AG04450 (cell line): ENCODE measurements around the gene EGR2. TPM values are rescaled to one million over a fixed set of nuclear protein-coding genes. Genes with fewer than 3 reads are reported as not detected.

Experiments used
- CTCF ChIA-PET: fragments of 300-600, 350-600 bp; formaldehyde crosslinking; extraction: SDS; loops from one replicate; lab custom pipeline; 2022; ENCODE audit warnings: antibody characterized with exemption, inconsistent platforms; lab: Charles Lee
- POLR2A ChIA-PET: fragments of 350-600 bp; formaldehyde crosslinking; extraction: SDS; loops from one replicate; lab custom pipeline; 2021; ENCODE audit warnings: antibody characterized with exemption, inconsistent platforms; lab: Yijun Ruan, JAX
- DNase-seq: peaks from one replicate; pipeline ENCODE4 v3.0.0-alpha.2; 2011; ENCODE audit warnings: low read depth, low spot score
- H3K27ac ChIP-seq: one replicate; pipeline ENCODE4 v1.5.1; 2012; ENCODE audit warnings: low read depth, low read length, control low read depth
- H3K27me3 ChIP-seq: one replicate; pipeline ENCODE4 v1.6.0; 2012; ENCODE audit warnings: low read length; ENCODE audit not compliant: control insufficient read depth, insufficient read depth
- H3K4me3 ChIP-seq: 2 replicates; pipeline ENCODE4 v1.5.1; 2011; ENCODE audit warnings: mild to moderate bottlenecking, low read depth, low read length, control low read depth
- H3K9me3 ChIP-seq: 2 replicates; pipeline ENCODE4 v1.5.1; 2012; ENCODE audit warnings: low read length; ENCODE audit not compliant: control insufficient read depth, insufficient read depth
- polyA plus RNA-seq: library from polyadenylated mRNA; depleted of rRNA; stranded (reverse); fragments of >200 nt; gene quantifications from 2 replicates; pipeline ENCODE4 v1.2.3, GENCODE V29; 2011
- TF ChIP-seq, protein P1 (sequence below): IDR thresholded peaks from 2 replicates; pipeline ENCODE4 v1.5.1; 2011; ENCODE audit warnings: low read depth, low read length, control low read depth, inconsistent platforms

The EGR2 gene
- polyA plus RNA-seq, 1 experiment: 0.61 TPM

DNA sequence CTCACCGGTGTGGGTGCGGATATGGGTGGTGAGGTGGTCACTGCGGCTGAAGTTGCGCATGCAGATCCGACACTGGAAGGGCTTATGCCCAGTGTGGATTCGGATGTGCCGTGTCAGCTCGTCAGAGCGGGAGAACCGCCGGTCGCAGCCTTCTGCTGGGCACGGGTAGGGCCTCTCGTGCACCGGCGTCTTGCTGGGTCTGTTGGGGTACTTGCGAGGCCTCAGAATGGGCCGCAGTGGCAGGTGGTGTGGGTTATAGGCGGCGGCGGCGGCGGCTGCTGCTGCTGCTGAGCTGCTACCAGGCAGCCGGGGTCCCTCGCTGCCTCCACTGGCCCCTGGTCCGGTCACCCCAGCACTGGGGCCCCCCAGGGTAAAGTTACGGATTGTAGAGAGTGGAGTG lies 2.7 kb downstream of the EGR2 start:
- no peak overlapping the region for H3K27ac ChIP-seq
- H3K4me3 ChIP-seq: no peak overlapping the region
- H3K9me3 ChIP-seq: no peaks in the 10 kb centered on the region; the same call in 1 of the 2 replicates
- H3K27me3 ChIP-seq: peaks cover 25% of the 10 kb centered on the region
- no peak for DNase-seq
- CTCF ChIA-PET: no interaction called here
- TF ChIP-seq, protein P1, sequence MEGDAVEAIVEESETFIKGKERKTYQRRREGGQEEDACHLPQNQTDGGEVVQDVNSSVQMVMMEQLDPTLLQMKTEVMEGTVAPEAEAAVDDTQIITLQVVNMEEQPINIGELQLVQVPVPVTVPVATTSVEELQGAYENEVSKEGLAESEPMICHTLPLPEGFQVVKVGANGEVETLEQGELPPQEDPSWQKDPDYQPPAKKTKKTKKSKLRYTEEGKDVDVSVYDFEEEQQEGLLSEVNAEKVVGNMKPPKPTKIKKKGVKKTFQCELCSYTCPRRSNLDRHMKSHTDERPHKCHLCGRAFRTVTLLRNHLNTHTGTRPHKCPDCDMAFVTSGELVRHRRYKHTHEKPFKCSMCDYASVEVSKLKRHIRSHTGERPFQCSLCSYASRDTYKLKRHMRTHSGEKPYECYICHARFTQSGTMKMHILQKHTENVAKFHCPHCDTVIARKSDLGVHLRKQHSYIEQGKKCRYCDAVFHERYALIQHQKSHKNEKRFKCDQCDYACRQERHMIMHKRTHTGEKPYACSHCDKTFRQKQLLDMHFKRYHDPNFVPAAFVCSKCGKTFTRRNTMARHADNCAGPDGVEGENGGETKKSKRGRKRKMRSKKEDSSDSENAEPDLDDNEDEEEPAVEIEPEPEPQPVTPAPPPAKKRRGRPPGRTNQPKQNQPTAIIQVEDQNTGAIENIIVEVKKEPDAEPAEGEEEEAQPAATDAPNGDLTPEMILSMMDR: no peak
- POLR2A ChIA-PET: interaction anchor here (0.8 kb wide), 1 partner anchor 8 kb away, joined by 3 read pairs; no protein-coding TSS in a partner anchor

DNA sequence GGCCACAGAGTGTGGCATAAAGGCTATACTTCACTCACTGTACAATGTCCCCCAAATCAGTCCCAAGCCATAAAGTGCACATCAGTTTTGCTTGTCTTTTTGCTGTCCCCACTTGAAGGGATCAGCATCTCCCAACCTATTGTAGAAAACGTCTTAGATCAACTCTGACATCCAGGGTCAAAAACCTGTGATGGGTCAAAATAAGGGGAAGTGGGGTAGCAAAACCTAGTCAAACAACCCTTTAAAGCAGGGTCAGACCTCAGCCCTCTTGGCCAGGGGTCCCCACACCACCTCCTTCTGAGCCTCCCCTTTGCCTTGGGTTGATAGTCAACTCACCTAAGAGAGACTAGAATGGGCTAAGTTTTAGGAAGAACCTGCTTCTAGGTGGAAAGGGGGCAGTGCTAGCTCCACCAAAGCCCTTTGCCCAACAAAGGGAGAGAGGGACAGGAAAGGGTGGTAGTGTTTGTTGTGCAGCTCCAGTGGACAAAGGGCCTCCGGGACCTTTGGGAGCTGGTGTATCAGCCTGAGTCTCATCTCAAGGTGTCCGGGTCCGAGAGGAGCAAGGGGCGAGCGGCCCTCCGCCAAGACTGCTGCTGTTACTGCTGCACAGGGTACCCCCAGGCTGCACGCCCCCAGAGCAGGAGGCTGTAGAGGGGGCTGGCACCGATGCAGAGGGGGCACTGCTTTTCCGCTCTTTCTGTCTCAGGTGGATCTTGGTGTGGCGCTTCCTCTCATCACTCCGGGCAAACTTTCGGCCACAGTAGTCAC lies 3.3 kb downstream of the EGR2 start:
- CTCF ChIA-PET: interaction anchor here (1.9 kb wide), 1 partner anchor 202 kb away, joined by 4 read pairs; no protein-coding TSS in a partner anchor
- Histone ChIP-seq H3K27ac (no peak overlapping the region), H3K4me3 (no peak overlapping the region), H3K27me3 (peaks cover 25% of the 10 kb centered on the region), H3K9me3 (no peaks in the 10 kb centered on the region; the same call in 1 of the 2 replicates)
- no peak for DNase-seq
- TF ChIP-seq, protein P1: no peak
- POLR2A ChIA-PET: no interaction called here

DNA sequence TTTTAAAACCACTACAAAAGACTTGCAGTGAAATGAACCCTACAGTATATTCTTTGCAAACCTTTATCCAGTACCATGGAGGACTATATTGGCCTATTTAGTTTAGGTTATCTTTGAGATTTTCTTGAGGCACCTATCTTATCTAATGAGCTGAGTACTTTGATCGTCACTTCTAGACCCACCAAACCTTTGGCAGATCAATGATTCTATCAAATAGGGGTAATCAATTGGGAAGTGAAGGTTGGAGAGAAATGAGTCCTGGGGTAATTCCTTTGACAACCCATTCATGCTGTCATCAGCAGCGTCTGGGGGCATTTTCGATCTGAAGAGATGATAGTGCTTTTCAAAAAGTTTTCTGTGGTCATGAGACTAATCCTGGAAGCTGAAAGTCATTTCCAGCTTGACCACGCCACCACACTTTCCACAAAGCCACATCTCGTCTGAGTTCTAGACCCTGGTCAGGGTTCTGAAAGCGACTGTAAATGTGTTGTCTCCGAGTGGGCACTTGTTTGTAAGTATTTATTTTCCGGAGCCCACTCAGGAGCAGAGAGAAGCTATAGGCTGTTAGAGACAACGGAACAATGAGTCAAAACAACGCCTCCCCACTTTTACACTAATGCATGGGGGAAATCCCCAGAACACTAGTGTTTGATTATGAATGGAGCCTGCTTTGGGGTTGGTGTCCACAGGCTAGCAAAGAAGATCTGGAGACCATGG lies 4.8 kb downstream of the EGR2 start:
- Histone ChIP-seq H3K27ac (no peak overlapping the region), H3K9me3 (no peaks in the 10 kb centered on the region; the same call in 1 of the 2 replicates), H3K4me3 (no peak overlapping the region), H3K27me3 (peaks cover 25% of the 10 kb centered on the region)
- TF ChIP-seq, protein P1: no peak
- DNase-seq: no peak
- ChIA-PET CTCF (interaction anchor here (0.6 to 1.9 kb wide), 4 partner anchors 74 to 374 kb away, joined by 3 to 4 read pairs (median 4); no protein-coding TSS in a partner anchor), POLR2A (no interaction called here)

DNA sequence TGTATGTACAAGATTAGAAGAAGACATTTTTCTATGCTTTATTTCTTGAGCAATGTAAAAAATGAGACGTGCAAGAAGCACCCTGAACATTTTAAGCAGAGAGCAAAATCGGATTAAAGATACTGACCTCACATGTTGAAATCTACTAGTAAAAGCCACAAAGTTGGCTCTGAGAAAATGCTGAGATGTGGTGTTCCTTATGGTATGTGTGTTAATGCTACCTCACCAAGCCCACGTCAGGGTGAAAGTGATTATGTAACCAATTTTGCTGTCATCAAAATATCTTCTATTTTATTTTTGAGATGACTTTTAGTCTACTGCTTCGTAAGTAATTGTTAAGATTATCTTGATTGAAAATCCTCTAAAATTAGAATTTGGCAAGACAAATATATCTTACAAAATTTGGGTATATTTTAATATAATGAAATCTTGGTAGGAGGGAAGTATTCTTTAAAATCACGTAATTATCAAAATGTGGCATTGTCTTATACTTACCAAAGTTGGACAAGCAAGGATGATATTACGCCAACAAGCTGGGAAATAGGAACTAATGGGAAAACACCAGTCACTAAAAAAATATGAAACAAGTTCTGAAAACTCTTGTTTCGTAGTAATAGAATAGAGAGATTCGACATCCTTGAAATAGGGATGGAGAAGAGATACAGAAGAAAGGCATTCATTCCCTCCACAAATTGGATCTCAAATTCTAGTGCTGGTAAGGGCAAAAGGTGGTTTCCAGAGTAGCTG lies 5.8 kb downstream of the EGR2 start:
- Histone ChIP-seq H3K4me3 (no peak overlapping the region), H3K9me3 (no peaks in the 10 kb centered on the region; the same call in 1 of the 2 replicates), H3K27ac (no peak overlapping the region), H3K27me3 (peaks cover 20% of the 10 kb centered on the region)
- DNase-seq: no peak
- ChIA-PET POLR2A (no interaction called here), CTCF (interaction anchor here (0.6 to 1.8 kb wide), 4 partner anchors 7 to 373 kb away, joined by 3 to 6 read pairs (median 4); no protein-coding TSS in a partner anchor)
- TF ChIP-seq, protein P1: no peak
